Measurements from ENCODE around the gene MEIOB. TPM values are rescaled to one million over a fixed set of nuclear protein-coding genes. Genes with fewer than 3 reads are reported as not detected.
"Not testable (repeated sequence)": the region's sequence is repeated elsewhere in the genome, so short reads cannot be mapped to it uniquely, and the experiment has no call there.

MEIOB gene
- total RNA-seq, 3 donors from 2014 or later: 0.24 to 0.34 (median 0.28) TPM

DNA sequence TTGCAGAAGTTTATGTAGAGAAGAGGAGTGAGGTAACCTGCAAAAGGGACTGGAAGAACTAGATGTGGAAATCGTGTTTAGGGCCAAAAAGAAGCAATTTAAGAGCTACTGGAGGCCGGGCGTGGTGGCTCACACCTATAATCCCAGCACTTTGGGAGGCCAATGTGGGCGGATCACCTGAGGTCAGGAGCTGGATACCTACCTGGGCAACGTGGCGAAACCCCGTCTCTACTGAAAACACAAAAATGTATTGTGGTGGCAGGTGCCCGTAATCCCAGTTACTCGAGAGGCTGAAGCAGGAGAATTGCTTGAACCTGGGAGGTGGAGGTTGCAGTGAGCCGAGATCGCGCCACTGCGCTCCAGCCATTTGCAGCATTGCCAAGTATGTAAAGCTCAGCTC lies 4.1 kb upstream of the MEIOB start:
- not testable (repeated sequence) for H3K4me1 Mint-ChIP-seq (ENCODE audit: low read depth); H3K4me3 Mint-ChIP-seq; DNase-seq; H3K36me3 Mint-ChIP-seq (ENCODE audit: insufficient read depth); ATAC-seq; H3K9me3 Mint-ChIP-seq
- peaks cover 39% of the 10 kb centered on the region for H3K27me3 Mint-ChIP-seq (ENCODE audit: low read depth)

DNA sequence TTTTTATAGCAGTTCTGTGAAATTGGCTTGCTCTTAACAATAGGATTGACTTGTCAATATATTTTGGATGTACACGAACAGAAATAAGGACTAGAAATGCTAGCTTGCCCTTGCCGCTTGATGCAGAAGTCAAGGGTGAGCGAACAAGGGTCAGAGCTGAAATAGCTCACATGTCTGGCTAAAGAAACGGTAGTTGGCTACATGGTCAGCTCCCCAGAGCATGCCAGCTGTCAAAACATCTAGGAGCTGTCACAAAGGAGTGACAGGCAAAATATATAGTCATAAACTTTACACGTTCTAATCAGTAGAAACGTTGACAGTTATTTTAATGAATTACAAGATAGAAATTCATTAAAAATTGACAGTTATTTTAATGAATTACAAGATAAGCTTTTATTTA lies 2.9 kb upstream of the MEIOB start:
- ATAC-seq: no peak
- Mint-ChIP-seq H3K27me3 (ENCODE audit: low read depth) (peaks cover 41% of the 10 kb centered on the region), H3K4me1 (ENCODE audit: low read depth) (peaks cover 4% of the 10 kb centered on the region), H3K4me3 (no peak overlapping the region), H3K36me3 (ENCODE audit: insufficient read depth) (no peaks in the 10 kb centered on the region), H3K9me3 (no peaks in the 10 kb centered on the region)
- DNase-seq: no peak

GRCh38 chr16:1870365-1871082 lies 1.4 kb downstream of the MEIOB start:
- peaks cover 25% of the 10 kb centered on the region for H3K27me3 Mint-ChIP-seq (ENCODE audit: low read depth)
- H3K4me1 Mint-ChIP-seq (ENCODE audit: low read depth): peaks cover 4% of the 10 kb centered on the region
- no peaks in the 10 kb centered on the region for H3K9me3 Mint-ChIP-seq
- no peak overlapping the region for H3K4me3 Mint-ChIP-seq
- H3K36me3 Mint-ChIP-seq (ENCODE audit: insufficient read depth): no peaks in the 10 kb centered on the region
- DNase-seq (no peak), ATAC-seq (no peak)

DNA sequence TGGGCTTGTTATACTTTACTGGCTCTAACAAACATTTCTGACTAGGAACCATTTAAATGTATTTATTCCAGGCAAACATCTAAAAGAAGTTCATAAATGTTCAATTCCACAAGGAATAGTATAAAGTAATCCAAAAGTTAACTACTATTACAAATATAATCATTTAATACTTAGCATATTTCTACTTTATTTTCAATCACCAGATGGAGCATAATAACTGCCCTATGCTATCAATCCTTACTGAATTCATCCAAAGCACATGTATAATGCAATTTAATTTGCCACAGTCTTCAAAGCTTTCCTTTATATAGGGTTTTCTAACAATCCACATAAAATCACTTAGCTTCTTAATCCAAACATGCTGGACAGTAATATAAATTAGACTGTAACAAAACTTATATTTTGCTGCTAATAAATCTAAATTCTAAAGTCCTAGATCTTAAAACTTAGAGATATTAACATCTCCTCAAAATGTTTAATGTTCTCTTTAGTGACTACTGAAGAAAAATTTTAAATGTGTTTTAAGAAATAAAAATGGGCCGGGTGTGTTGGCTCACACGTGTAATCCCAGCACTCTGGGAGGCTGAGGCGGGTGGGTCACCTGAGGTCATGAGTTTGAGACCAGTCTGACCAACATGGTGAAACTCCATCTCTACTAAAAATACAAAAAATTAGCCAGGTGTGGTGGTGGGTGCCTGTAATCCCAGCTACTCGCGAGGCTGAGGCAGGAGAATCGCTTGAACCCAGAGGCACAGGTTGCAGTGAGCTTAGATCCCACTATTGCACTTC lies 5.9 kb downstream of the MEIOB start:
- Mint-ChIP-seq H3K9me3 (no peaks in the 10 kb centered on the region), H3K36me3 (ENCODE audit: insufficient read depth) (no peaks in the 10 kb centered on the region), H3K27me3 (ENCODE audit: low read depth) (peaks cover 15% of the 10 kb centered on the region), H3K4me3 (no peak overlapping the region), H3K4me1 (ENCODE audit: low read depth) (no peaks in the 10 kb centered on the region)
- DNase-seq: no peak
- ATAC-seq: no peak

DNA sequence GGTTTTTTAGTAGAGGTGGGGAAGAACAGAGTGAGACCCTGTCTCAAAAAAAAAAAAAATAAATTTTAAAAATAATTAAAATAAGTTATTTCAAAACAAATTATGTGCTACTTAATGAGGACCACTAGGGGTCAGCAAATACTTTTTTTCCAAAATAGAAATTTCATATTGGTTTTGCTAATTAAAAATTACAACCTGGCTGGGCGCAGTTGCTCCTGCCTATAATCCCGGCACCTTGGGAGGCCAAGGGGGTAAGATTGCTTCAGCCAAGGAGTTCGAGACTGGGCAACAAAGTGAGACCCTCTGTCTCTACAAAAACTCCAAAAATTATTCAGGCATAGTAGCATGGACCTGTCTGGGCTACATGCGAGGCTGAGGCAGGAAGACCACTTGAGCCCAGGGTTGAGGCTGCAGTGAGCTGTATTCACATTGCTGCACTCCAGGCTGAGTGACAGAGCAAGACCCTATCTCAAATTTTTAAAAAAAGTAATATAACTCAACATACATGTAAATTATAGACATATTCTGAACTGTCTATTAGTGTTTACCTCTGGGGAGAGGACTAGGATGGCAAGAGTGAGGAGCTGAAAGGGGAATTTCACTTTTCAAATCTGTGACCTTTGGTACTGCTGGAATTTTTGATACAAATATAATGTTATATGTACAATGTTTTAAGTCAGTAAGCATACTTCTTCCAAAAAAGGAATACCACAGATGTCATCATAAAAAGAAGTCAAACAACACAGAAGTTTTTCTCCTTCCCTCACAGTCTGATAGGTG lies 8.1 kb downstream of the MEIOB start:
- DNase-seq (no peak), ATAC-seq (no peak)
- no peaks in the 10 kb centered on the region for H3K4me1 Mint-ChIP-seq (ENCODE audit: low read depth)
- peaks cover 25% of the 10 kb centered on the region for H3K27me3 Mint-ChIP-seq (ENCODE audit: low read depth)
- no peaks in the 10 kb centered on the region for H3K36me3 Mint-ChIP-seq (ENCODE audit: insufficient read depth)
- H3K4me3 Mint-ChIP-seq: no peak overlapping the region
- H3K9me3 Mint-ChIP-seq: no peaks in the 10 kb centered on the region

GRCh38 chr16:1862394-1862793 lies 9.6 kb downstream of the MEIOB start:
- H3K4me1 Mint-ChIP-seq (ENCODE audit: low read depth): no peaks in the 10 kb centered on the region
- ATAC-seq (no peak), DNase-seq (no peak)
- H3K36me3 Mint-ChIP-seq (ENCODE audit: insufficient read depth): no peaks in the 10 kb centered on the region
- no peak overlapping the region for H3K4me3 Mint-ChIP-seq
- peaks cover 36% of the 10 kb centered on the region for H3K27me3 Mint-ChIP-seq (ENCODE audit: low read depth)
- H3K9me3 Mint-ChIP-seq: no peaks in the 10 kb centered on the region

- Mint-ChIP-seq H3K36me3 (ENCODE audit: insufficient read depth) (no peaks in the 10 kb centered on the region), H3K9me3 (no peaks in the 10 kb centered on the region), H3K4me1 (ENCODE audit: low read depth) (peaks cover 3% of the 10 kb centered on the region), H3K4me3 (no peak overlapping the region), H3K27me3 (ENCODE audit: low read depth) (peaks cover 40% of the 10 kb centered on the region)
- DNase-seq: no peak
- no peak for ATAC-seq
Measured at GRCh38 chr16:1861730-1862129, 10.2 kb downstream of the MEIOB start.

DNA sequence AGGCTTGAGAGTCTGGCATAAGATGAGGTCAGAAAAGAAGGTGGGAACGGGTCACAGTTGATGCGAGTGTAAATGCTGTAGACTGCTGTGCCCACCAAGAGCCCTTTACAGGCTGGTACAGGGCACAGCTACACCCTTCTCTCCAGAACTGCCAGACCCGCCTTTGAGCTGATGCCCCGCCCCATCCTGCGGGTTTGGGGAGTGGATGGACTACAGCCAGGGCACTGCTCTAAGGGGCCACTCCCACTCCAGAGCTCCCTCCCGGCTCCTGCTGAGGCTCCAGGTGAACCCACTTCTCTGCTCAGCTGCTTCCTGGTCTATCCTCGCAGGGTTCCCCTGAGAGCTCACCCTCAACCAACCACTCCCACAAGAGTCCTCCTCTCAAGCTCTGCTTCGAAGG lies 12.3 kb downstream of the MEIOB start:
- H3K4me1 Mint-ChIP-seq (ENCODE audit: low read depth): peaks cover 17% of the 10 kb centered on the region
- no peaks in the 10 kb centered on the region for H3K36me3 Mint-ChIP-seq (ENCODE audit: insufficient read depth)
- peaks cover 33% of the 10 kb centered on the region for H3K27me3 Mint-ChIP-seq (ENCODE audit: low read depth)
- DNase-seq (no peak), ATAC-seq (no peak)
- no peaks in the 10 kb centered on the region for H3K9me3 Mint-ChIP-seq
- no peak overlapping the region for H3K4me3 Mint-ChIP-seq

DNA sequence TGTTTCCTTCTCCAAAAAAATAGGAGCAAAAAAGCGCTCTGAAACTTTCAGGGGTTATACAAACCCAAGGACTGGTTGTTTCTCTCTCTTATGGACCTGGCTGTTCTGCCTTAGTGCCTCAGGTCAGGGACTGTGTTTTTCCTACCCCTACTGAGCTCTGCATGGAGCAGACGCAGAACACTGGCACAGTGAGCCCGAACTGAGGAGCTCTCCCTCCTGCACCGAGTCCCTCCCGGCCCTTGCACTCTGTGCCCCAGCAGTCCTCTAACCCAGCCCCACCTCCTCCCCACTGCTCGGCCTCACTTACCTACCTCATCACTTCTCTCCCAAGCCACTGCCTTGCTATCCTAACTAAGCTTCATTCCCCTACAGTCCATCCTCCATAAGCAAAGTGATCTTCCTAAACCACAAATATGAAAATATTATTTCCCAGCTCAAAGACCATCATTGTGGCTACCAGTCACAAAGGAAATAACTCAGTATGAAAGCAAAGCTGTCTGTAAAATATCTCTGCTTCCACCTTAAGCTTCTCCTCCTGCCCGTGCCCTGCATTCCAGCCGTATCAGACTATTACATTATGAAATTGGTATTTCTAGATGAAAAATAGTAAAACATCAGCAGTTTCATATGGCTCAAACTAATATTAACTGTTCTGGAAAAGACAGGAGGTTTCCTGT lies 13.6 kb downstream of the MEIOB start:
- H3K9me3 Mint-ChIP-seq: no peaks in the 10 kb centered on the region
- ATAC-seq (no peak), DNase-seq (no peak)
- H3K4me3 Mint-ChIP-seq: no peak overlapping the region
- no peaks in the 10 kb centered on the region for H3K36me3 Mint-ChIP-seq (ENCODE audit: insufficient read depth)
- H3K27me3 Mint-ChIP-seq (ENCODE audit: low read depth): peaks cover 33% of the 10 kb centered on the region
- peaks cover 19% of the 10 kb centered on the region for H3K4me1 Mint-ChIP-seq (ENCODE audit: low read depth)

DNA sequence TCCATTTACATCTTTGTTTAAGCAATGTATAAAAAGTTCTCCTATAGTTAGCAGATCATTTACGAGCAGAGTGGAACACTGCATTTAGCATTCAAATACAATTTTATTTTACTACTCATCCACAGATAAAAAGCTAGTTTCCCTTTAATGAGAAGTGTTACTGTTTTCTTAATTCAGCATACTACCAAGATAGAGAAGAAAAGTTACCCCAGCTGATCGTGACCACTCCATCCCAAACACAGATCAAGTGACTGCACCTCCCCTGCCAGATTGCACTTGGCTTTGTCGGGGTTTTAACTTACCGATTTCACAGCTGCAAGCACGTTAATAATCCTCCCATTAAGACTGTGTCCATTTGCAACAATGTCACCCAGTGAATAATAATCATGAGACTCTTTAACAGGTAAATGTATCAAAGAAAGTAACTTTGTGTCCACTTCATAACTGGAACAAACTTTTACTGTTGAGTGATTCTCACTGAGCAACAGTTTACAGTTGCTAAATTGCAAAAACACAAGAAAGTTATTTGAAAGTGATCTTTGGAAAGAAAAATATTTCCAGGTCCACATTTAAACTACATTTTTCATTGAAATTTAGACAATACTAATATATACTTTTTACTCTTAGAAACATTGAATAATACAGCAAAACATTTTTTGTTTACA lies 14.4 kb downstream of the MEIOB start:
- no peaks in the 10 kb centered on the region for H3K36me3 Mint-ChIP-seq (ENCODE audit: insufficient read depth)
- no peak overlapping the region for H3K4me3 Mint-ChIP-seq
- no peaks in the 10 kb centered on the region for H3K9me3 Mint-ChIP-seq
- no peak for DNase-seq
- ATAC-seq: no peak
- H3K4me1 Mint-ChIP-seq (ENCODE audit: low read depth): peaks cover 19% of the 10 kb centered on the region
- H3K27me3 Mint-ChIP-seq (ENCODE audit: low read depth): peaks cover 33% of the 10 kb centered on the region

DNA sequence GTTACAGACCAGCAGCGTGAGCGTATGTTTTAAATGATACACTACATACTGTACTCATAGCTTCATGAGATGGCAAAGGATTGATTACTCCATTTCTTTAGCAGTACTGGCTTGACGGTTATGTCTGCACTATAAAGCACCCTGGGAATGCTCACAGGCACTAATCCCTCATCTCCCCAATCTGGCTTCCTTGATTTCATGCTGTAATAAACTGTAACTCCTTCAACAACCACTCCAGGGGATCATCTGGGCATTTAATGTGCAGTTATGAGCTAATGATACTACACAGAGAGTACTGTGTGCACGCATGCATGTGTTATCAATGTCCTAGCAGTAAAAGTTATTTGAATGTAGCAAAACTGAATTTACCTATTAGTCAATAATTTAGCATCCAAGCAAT lies 20.2 kb downstream of the MEIOB start:
- Mint-ChIP-seq H3K4me1 (ENCODE audit: low read depth) (peaks cover 16% of the 10 kb centered on the region), H3K4me3 (no peak overlapping the region), H3K9me3 (no peaks in the 10 kb centered on the region), H3K27me3 (ENCODE audit: low read depth) (peaks cover 5% of the 10 kb centered on the region), H3K36me3 (ENCODE audit: insufficient read depth) (no peaks in the 10 kb centered on the region)
- DNase-seq (no peak), ATAC-seq (no peak)

- DNase-seq (no peak), ATAC-seq (no peak)
- Mint-ChIP-seq H3K27me3 (ENCODE audit: low read depth) (peaks cover 11% of the 10 kb centered on the region), H3K4me3 (no peak overlapping the region), H3K9me3 (no peaks in the 10 kb centered on the region), H3K4me1 (ENCODE audit: low read depth) (peaks cover 16% of the 10 kb centered on the region), H3K36me3 (ENCODE audit: insufficient read depth) (no peaks in the 10 kb centered on the region)
Measured at GRCh38 chr16:1850981-1851380, 21.0 kb downstream of the MEIOB start.

GRCh38 chr16:1846416-1846815 lies 25.5 kb downstream of the MEIOB start:
- Mint-ChIP-seq H3K4me1 (ENCODE audit: low read depth) (no peaks in the 10 kb centered on the region), H3K9me3 (no peaks in the 10 kb centered on the region), H3K36me3 (ENCODE audit: insufficient read depth) (no peaks in the 10 kb centered on the region), H3K4me3 (no peak overlapping the region), H3K27me3 (ENCODE audit: low read depth) (peaks cover 12% of the 10 kb centered on the region)
- DNase-seq (no peak), ATAC-seq (no peak)

DNA sequence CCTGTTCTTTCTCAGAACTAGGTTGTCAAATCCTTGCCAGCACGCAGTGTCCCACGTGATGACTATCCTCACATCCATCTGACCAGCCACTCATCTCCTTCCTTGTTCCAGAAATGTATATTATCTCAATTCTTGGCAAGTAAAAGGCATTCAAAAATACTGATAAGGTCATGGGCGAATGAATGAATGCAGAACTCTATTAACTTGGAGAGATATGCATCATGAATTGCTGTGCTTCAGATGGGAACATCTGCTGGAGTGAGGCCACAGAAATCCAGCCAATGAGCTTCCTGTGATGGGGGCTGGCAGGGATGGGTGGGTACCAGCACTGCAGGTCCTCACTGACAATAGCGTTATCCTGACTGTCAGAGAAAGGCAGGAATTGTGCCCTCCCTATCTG lies 26.0 kb downstream of the MEIOB start:
- Mint-ChIP-seq H3K4me3 (no peak overlapping the region), H3K27me3 (ENCODE audit: low read depth) (peaks cover 12% of the 10 kb centered on the region), H3K9me3 (no peaks in the 10 kb centered on the region), H3K4me1 (ENCODE audit: low read depth) (no peaks in the 10 kb centered on the region), H3K36me3 (ENCODE audit: insufficient read depth) (no peaks in the 10 kb centered on the region)
- ATAC-seq (no peak), DNase-seq (no peak)

All from activated T-cell treated with anti-CD3 and anti-CD28 coated beads, Interleukin-2, amount 50 U/mL, for 4 hours (primary cell).